Prostate gland (tissue), 2 donors: Measurements from ENCODE around the gene FGF1. TPM values are rescaled to one million over a fixed set of nuclear protein-coding genes. Genes with fewer than 3 reads are reported as not detected.
A peak's percentile ranks its signal among the peaks of the same experiment; 100 is the strongest.

Experiments used
- DNase-seq: peaks from one replicate; pipeline ENCODE4 v3.0.0-alpha.2; 2019; ENCODE audit warnings: low spot score
- H3K27ac ChIP-seq, 2 donors: fragments of 200-600 bp; sonication (generic); 2 replicates each; pipeline ENCODE4 v1.5.1; 2017 to 2019
- H3K27me3 ChIP-seq: fragments of 200-600 bp; sonication (generic); replicated peaks from 2 replicates; pipeline ENCODE4 v1.5.1; 2019; ENCODE audit not compliant: insufficient read depth
- H3K36me3 ChIP-seq, 2 donors: fragments of 200-600 bp; sonication (generic); 1 replicate in 1 of 2; 2 replicates in 1 of 2; pipeline versions ENCODE4 v1.5.1 to v1.8.1; 2017 to 2019
- H3K4me1 ChIP-seq: fragments of 200-600 bp; sonication (generic); replicated peaks from 2 replicates; pipeline ENCODE4 v1.5.1; 2019
- H3K4me3 ChIP-seq, 2 donors: fragments of 200-600 bp; sonication (generic); 2 replicates each; pipeline ENCODE4 v1.5.1; 2017 to 2019
- H3K9me3 ChIP-seq: fragments of 200-600 bp; sonication (generic); 2 replicates; pipeline ENCODE4 v1.5.1; 2017
- POLR2A ChIP-seq: fragments of 450-650 bp; IDR thresholded peaks from one replicate; pipeline ENCODE4 v1.6.1; 2016; ENCODE audit warnings: antibody characterized with exemption, mild to moderate bottlenecking
- POLR2AphosphoS5 ChIP-seq: sonication (generic); formaldehyde crosslinking; IDR thresholded peaks from one replicate; pipeline ENCODE4 v1.6.1; 2017; ENCODE audit warnings: antibody characterized with exemption
- WGBS: methylation state at CpG from one replicate; pipeline ENCODE4 v1.1.5; 2018; 5-methylcytosine and 5-hydroxymethylcytosine counted together
- intact Hi-C: fragments of 100-400 bp; cut with DNase I; formaldehyde crosslinking; loops from one replicate; pipeline ENCODE4 v1.14.2; 2022
- total RNA-seq, 2 donors: library from RNA; depleted of rRNA; stranded (reverse); fragments of >200 nt; gene quantifications; one replicate each; pipeline ENCODE4 v1.1.0, GENCODE V29; 2016
- TF ChIP-seq, protein P1 (sequence below), 4 experiments: fragments of 200-600 bp in 2 of 4; fragments of 450-650 bp in 2 of 4; sonication (generic) in 2 of 4; IDR thresholded peaks; 1 replicate in 3 of 4; 2 replicates in 1 of 4; pipeline ENCODE4 v1.5.1; 2016 to 2019; ENCODE audit warnings: antibody characterized with exemption in 4 of 4, mild to moderate bottlenecking in 2 of 4, moderate library complexity in 2 of 4

Gene FGF1
- total RNA-seq, 2 donors from 2014 or later: 2.0 to 9.4 TPM

DNA sequence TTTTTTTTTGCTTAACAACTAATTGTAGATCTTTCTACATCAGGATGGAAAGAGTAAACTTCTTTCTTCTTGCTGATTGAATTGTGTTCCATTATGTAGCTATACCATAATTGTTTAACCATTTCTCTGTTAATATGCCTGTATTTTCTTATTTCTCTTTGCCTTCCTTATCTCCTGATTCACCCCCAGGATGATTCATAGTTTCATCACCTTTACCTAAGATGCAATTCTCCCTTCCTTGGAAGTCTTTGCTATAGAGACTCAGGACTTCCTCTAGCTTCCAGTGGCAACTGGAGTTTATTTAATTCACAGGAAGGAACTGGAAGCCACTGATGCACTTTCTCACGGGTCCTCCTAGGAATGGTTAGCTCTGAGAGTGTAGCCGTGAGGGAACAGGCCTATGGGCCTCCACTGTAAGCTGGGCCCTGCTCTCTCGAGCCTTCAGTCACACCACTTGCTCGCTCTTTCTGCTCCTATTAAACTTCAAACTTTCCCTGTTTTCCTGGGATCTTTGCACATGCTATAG lies 83.1 kb downstream of the FGF1 start:
- TF ChIP-seq POLR2A (no peak), POLR2AphosphoS5 (no peak)
- TF ChIP-seq, protein P1, sequence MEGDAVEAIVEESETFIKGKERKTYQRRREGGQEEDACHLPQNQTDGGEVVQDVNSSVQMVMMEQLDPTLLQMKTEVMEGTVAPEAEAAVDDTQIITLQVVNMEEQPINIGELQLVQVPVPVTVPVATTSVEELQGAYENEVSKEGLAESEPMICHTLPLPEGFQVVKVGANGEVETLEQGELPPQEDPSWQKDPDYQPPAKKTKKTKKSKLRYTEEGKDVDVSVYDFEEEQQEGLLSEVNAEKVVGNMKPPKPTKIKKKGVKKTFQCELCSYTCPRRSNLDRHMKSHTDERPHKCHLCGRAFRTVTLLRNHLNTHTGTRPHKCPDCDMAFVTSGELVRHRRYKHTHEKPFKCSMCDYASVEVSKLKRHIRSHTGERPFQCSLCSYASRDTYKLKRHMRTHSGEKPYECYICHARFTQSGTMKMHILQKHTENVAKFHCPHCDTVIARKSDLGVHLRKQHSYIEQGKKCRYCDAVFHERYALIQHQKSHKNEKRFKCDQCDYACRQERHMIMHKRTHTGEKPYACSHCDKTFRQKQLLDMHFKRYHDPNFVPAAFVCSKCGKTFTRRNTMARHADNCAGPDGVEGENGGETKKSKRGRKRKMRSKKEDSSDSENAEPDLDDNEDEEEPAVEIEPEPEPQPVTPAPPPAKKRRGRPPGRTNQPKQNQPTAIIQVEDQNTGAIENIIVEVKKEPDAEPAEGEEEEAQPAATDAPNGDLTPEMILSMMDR (IDR thresholded peaks at IDR 0.05): no peak
- H3K4me3 ChIP-seq: no peak overlapping the region
- intact Hi-C loops: no loop called here

DNA sequence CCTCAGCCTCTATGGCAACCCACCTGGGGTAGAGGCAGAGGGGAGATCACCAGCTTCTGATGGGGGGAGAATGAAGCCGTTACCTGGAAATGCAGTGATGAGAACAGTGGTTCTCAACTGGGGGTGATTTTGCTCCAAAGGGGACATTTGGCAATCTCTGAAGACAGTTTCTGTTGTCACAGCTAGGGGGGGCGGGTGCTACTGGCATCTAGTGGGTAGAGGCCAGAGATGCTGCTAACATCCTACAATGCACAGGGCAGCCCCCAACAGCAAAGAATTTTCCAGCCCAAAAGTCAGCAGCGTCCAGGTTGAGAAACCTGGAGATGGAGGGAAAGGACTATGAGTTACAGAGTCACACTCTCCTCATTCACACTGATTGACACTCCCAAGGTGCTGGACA lies 84.5 kb downstream of the FGF1 start:
- no peak overlapping the region for H3K4me3 ChIP-seq
- no peaks in the 10 kb centered on the region for H3K27me3 ChIP-seq
- H3K9me3 ChIP-seq: no peaks in the 10 kb centered on the region
- 97% methylated on average over 3 of the region's 3 CpGs for WGBS
- intact Hi-C loops: no loop called here
- H3K36me3 ChIP-seq: no peaks in the 10 kb centered on the region
- H3K27ac ChIP-seq: peak overlapping the region in 1 of 2 donors; percentile 37
- no peak for DNase-seq
- H3K4me1 ChIP-seq: no peaks in the 10 kb centered on the region
- TF ChIP-seq POLR2AphosphoS5: no peak
- TF ChIP-seq, protein P1 (IDR thresholded peaks at IDR 0.05): no peak
- TF ChIP-seq POLR2A: no peak

More for the DNA sequence above, 83.1 kb downstream of the FGF1 start:
- Histone ChIP-seq H3K36me3 (no peaks in the 10 kb centered on the region), H3K4me1 (no peaks in the 10 kb centered on the region), H3K9me3 (no peaks in the 10 kb centered on the region), H3K27ac (no peak overlapping the region), H3K27me3 (no peaks in the 10 kb centered on the region)
- WGBS: 94% methylated on average over 4 of the region's 4 CpGs
- no peak for DNase-seq

DNA sequence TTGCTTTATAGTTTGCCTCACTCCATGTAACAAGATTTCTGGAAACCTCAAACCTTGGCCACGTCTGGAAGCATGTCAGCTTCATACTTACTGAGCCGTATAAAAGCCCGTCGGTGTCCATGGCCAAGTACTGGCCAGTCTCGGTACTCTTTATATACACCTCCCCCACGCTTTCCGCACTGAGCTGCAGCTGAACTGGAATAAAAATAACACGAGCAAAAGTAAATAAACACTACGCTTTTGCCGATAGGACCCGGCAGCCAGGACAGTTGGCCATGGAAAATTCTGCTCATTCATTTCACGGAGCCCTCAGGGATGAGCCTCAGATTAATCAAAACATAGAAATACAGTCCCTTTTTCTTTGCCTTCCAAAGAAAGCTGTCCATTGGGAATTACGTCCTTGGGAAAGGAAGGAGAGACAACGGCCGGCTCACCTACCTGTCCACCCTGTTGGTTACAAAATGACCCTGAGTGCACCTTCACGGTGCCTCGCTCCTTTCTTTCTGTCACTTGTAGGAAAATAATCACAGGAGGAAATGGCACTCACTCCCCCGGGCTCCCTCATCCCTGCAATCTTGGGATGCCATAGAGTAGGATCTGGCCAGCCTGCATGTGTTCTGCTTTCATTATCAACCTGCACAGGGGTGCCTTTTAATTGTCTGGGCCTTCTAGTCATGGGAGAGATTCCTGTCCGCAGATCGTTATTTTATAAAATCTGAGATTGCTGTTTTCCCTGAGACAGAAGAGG lies 85.1 kb downstream of the FGF1 start:
- H3K27ac ChIP-seq: peak overlapping the region; percentile 37
- peak; percentile 33 for DNase-seq
- TF ChIP-seq, protein P1 (IDR thresholded peaks at IDR 0.05): no peak
- TF ChIP-seq POLR2AphosphoS5: peak; percentile 73
- TF ChIP-seq POLR2A: no peak

DNA sequence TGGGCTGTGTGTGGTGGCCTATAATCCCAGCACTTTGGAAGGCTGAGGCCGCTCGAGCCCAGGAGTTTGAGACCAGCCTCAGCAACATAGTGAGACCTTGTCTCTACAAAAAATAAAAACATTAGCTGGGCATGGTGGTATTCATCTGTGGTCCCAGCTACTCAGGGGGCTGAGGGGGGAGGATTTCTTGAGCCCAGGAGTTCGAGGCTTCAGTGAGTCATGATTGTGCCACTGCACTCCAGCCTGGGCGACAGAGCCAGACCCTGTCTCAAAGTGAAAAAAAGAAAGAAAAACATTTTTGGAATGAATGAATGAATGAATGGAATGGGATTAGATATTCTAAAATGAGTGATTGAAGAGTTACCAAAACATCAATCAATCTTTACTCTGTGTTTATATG lies 85.8 kb downstream of the FGF1 start:
- Histone ChIP-seq H3K27ac (no peak overlapping the region), H3K9me3 (no peaks in the 10 kb centered on the region), H3K4me3 (no peak overlapping the region), H3K27me3 (no peaks in the 10 kb centered on the region), H3K4me1 (no peaks in the 10 kb centered on the region), H3K36me3 (no peaks in the 10 kb centered on the region)
- no peak for DNase-seq
- TF ChIP-seq POLR2AphosphoS5 (no peak), POLR2A (no peak)
- TF ChIP-seq, protein P1 (IDR thresholded peaks at IDR 0.05): no peak
- intact Hi-C loops: no loop called here
- WGBS: 78% methylated on average over 4 of the region's 4 CpGs

More for the DNA sequence above, 85.1 kb downstream of the FGF1 start:
- H3K4me1 ChIP-seq: no peaks in the 10 kb centered on the region
- WGBS: 33% methylated on average over 20 of the region's 20 CpGs
- no peaks in the 10 kb centered on the region for H3K36me3 ChIP-seq
- H3K9me3 ChIP-seq: no peaks in the 10 kb centered on the region
- no peak overlapping the region for H3K4me3 ChIP-seq
- intact Hi-C loops: no loop called here
- H3K27me3 ChIP-seq: no peaks in the 10 kb centered on the region

DNA sequence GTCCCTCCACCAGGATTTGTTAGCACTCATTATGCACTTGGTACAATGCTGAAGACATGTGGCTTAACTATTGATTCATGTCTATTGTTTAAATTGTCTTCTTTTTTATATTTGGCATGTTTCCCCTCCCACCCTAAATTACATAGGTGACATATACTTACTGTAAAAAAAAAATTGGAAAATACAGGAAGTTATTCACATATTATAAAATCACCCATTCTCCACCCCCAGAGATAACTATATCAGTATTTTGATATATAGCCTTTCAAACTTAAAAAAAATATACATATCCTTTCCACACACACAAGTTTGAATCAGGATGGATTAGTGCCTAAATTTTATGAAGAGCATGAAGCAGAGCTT lies 87.6 kb downstream of the FGF1 start:
- TF ChIP-seq, protein P1 (IDR thresholded peaks at IDR 0.05): no peak
- TF ChIP-seq POLR2AphosphoS5: no peak
- TF ChIP-seq POLR2A: no peak
- Histone ChIP-seq H3K27ac (no peak overlapping the region), H3K4me3 (no peak overlapping the region), H3K27me3 (no peaks in the 10 kb centered on the region), H3K9me3 (no peaks in the 10 kb centered on the region), H3K4me1 (no peaks in the 10 kb centered on the region), H3K36me3 (no peaks in the 10 kb centered on the region)
- intact Hi-C loops: no loop called here
- DNase-seq: no peak
